ENCODE results near the gene DDX4.
"Not testable (repeated sequence)": the region's sequence is repeated elsewhere in the genome, so short reads cannot be mapped to it uniquely, and the experiment has no call there.

Gene DDX4

DNA sequence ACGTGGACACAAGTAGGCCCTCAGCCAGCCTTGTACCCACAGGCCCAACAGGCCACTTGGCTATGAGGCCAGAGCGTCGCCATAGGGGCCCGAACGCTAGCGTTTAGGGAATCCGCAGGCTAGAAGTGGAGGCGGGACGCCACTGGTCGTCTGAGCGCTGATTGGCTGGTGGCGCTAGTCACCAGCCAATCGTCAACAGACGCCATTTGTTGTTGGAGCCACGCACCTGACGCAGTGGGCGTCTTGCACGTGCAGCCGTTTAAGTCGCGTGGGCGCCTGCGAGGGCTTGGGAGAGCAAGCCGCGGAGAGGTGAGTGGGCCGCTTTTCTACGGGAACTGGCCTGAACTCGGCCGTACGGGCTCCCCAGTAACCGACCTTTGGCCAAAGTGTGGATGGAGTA is at the start of gene DDX4:
TSS of gene DDX4 (plus strand) at position 269 of the 400 bp plus-strand sequence. CDS start 903 bp downstream, outside the sequence.
- DNase-seq (ENCODE audit: low spot score), result no peak

GRCh38 chr5:55691265-55692105 is 46.4 kb upstream of the DDX4 start:
- DNase-seq (ENCODE audit: low spot score), result peak; percentile 54

- DNase-seq (ENCODE audit: low spot score), result no peak
These were observed 45.8 kb upstream of the DDX4 start for GRCh38 chr5:55692106-55692417.

DNA sequence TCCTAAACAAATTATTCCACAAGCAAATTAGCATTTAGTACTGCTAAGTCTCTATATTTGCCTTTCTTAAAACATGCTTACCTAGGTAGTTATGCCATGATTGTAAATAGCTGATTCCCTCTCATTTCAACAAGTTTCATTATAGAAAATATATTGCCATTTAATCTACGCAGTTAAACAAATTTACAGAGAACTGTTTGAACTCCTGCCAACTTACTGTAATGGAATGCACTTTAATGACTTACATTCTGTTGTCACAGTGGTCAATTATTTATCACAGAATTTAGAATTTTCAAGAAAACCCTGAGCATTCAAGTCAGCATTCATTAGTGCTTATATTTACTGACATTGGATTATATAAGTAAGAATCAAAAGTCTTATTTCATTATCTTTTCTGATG is 45.4 kb upstream of the DDX4 start:
- no peak for DNase-seq (ENCODE audit: low spot score)

DNA sequence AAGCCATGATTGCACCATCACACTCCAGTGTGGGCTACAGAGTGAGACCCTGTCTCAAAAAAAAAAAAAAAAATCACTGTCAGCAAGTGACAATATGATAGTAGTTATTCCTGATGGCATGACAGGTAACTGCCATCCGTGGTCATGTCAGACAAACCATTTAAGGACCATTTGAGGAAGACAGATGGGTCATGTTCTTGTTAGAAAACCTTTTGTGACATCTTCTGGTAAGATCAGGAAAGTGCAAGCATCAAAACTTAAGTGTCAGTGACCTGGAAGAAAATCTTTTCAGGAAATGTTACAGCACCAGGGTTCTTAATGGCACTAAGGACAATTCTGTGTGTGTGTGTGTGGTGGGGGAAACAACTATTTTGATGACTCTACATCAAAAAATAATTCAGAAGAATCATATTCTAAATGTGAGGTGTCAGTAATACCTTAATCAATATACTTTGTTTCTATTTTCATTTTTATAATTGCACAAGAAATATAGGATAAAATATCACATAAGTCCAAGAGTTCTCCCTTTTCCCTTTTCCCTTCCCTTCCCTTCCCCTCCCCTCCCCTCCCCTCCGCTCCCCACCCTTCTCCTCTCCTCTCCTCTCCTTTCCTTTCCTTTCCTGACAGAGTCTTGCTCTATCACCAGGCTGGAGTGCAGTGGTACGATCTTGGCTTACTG is 43.6 kb upstream of the DDX4 start:
- peak; percentile 31 for DNase-seq (ENCODE audit: low spot score)

- DNase-seq (ENCODE audit: low spot score), result not testable (repeated sequence)
These were observed 41.2 kb upstream of the DDX4 start for GRCh38 chr5:55696704-55697103.

DNA sequence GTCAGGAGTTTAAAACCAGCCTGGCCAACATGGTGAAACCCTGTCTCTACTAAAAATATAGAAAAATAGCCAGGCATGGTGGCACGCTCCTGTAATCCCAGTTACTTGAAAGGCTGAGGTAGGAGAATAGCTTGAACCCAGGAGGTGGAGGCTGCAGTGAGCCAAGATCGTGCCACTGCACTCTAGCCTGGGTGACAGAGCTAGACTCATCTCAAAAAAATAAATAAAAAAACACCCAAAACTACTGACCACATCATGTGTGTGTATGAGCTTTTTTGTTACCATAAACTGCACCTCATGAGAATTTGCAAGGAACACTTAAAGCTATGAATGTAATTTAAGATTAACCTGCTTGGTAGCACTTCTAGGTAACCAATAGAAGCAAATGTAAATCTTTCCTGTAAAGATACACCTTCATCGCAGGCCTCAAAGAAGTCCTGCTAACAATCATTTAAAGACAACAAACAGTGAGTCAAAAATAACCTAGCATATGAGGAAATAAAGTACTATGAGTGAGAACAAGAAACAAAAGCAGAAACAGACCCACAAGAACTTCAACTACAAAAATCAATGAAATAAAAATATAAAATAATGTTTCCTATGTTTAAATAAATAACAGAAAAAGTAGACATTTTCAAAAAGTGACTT is 38.7 kb upstream of the DDX4 start:
- no peak for DNase-seq (ENCODE audit: low spot score)

DNA sequence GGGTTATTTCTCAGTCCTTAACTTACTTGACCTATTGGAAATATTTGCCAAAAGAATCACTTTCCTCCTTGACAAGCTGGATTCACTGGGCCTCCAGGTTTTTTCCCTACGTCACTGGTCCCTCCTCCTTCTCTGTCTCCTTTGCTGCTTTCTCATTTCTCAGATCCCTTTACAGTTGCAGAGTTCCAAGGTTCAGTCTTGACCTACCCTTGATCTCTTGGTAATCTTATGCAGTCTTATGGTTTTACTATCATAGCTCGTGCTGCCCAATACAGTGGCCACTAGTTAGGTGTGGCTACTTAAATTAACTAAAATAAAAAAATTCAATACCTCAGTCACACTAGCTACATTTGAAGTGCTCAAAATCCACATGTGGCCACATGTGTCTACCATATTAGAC is 37.1 kb upstream of the DDX4 start:
- DNase-seq (ENCODE audit: low spot score), result no peak

- DNase-seq (ENCODE audit: low spot score), result no peak
These were observed 36.3 kb upstream of the DDX4 start for GRCh38 chr5:55701462-55702103.

GRCh38 chr5:55702598-55703345 is 35.1 kb upstream of the DDX4 start:
- no peak for DNase-seq (ENCODE audit: low spot score)

DNA sequence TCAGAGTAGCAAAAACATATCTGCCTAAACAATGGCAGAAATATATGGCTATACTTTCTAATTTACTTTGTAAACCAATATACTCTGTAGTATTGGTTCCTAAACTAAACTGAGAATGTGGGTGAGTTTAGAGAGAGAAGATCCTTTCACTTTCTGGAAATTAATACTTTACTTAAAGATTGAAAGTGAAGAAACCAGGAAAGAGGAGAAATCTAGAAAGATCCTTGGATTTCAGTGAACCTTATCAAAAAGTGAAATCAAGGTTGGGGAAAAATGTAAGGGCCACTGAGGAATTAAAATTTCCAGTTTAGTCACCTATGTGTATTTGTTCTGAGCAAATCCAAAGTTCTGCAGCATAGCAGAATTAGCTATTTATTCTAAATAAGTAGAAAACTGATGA is 31.6 kb upstream of the DDX4 start:
- DNase-seq (ENCODE audit: low spot score), result no peak

GRCh38 chr5:55708732-55709131 is 29.1 kb upstream of the DDX4 start:
- DNase-seq (ENCODE audit: low spot score), result no peak

- no peak for DNase-seq (ENCODE audit: low spot score)
These were observed 26.3 kb upstream of the DDX4 start for GRCh38 chr5:55711507-55712022.

- peak; percentile 97 for DNase-seq (ENCODE audit: low spot score)
These were observed 25.6 kb upstream of the DDX4 start, which contains the start of gene SLC38A9 for GRCh38 chr5:55712023-55712859. Gene SLC38A9, minus strand, starts transcription at chr5:55712324. Its CDS starts 14,366 bp downstream, at chr5:55697958.

- DNase-seq (ENCODE audit: low spot score), result no peak
These were observed 24.0 kb upstream of the DDX4 start for GRCh38 chr5:55713871-55714270.

DNA sequence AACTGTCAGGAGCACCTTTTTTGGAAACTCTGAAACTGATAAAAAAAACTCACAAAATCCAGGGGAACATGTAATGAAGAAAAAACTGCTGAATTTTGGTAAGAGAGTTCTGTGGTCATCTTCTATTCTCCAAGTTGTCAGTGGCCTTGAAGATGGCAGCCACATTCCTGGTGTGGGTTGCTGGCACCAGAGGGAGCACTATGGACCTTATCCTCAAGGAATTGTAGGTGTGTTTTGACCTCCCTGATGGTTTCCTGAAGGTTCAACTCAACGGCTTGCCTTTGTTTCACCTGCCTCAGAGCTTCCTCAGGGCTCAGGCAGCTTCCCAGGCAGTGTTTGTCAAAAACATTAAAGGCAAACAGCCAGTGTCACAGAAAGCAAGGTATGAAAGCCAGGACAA is 23.5 kb upstream of the DDX4 start:
- no peak for DNase-seq (ENCODE audit: low spot score)

- no peak for DNase-seq (ENCODE audit: low spot score)
These were observed 23.1 kb upstream of the DDX4 start for GRCh38 chr5:55714749-55715148.

DNA sequence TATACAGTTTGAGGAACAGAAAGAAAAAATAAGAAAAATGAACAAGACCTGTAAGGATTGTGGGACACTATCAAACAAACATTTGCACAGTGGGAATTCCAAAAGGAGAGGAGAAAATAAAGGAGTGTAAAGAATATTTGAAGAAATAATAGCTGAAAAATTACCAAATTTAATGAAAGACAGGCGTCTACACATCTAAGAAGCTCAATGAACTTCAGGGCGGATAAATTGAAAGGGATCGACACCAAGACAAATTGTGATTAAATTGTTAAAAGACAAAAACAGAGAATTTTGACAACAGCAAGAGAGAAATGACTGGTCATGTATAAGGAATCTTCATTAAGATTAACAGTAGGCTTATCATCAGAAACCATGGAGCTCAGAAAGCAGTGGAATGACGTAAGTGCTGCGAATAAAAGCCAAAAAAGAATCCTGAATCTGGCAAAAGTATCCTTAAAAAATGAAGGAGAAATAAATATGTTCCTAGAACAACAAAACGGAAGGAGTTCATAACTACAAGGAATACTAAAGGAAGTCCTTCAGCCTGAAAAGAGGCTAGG is 22.3 kb upstream of the DDX4 start:
- DNase-seq (ENCODE audit: low spot score), result no peak

DNA sequence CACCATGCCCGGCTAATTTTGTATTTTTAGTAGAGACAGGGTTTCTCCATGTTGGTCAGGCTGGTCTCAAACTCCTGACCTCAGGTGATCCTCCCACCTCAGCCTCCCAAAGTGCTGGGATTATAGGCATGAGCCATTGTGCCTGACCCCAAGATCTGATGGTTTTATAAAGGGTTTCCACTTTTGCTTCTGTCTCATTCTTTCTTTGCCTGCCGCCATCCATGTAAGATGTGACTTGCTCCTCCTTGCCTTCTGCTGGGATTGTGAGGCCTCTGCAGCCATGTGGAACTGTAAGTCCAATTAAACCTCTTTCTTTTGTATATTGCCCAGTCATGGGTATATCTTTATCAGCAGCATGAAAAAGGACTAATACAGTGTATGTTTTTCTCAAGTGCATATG is 18.8 kb upstream of the DDX4 start:
- not testable (repeated sequence) for DNase-seq (ENCODE audit: low spot score)

DNA sequence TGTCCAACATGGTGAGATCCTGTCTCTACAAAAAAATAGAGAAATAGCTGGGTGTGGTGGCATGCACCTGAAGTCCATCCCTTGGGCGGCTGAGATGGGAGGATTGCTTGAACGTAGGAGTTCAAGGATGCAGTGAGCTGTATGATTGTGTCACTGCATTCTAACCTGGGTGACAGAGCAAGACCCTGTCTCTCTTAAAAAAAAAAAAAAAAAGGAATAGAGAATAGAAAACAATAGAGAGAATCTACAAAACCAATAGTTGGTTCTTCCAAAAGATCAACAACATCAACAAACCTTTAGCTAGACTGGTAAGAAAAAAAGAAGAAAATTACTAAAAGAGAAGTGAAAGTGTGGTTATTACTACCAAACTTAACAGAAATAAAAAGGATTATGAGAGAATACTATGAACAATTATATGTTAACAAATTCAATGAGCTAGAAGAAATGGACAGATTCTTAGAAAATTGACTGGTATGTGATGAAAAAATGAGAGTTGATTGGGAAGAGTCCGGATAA is 17.6 kb upstream of the DDX4 start:
- DNase-seq (ENCODE audit: low spot score), result no peak

Data from GM03348 (cell line).